BJ (cell line): ENCODE results near the gene ANO1. TPM values are rescaled to one million over a fixed set of nuclear protein-coding genes. Genes with fewer than 3 reads are reported as not detected.
A peak's percentile ranks its signal among the peaks of the same experiment; 100 is the strongest.

Experiments used
- CTCF ChIA-PET: fragments of 350-600 bp; formaldehyde crosslinking; extraction: SDS; loops from one replicate; lab custom pipeline; 2021; ENCODE audit warnings: antibody characterized with exemption, inconsistent platforms; lab: Yijun Ruan, JAX
- POLR2A ChIA-PET: fragments of 300-600 bp; sonication (Branson Sonifier 250); formaldehyde crosslinking; extraction: SDS; loops from one replicate; lab custom pipeline; 2021; ENCODE audit warnings: antibody characterized with exemption; lab: Charles Lee
- DNase-seq: peaks from one replicate; pipeline ENCODE4 v3.0.0-alpha.2; 2011; ENCODE audit warnings: low read depth
- H3K27me3 ChIP-seq: 2 replicates; pipeline ENCODE4 v1.6.0; 2011; ENCODE audit warnings: low read length; ENCODE audit not compliant: control insufficient read depth, insufficient read depth
- H3K36me3 ChIP-seq: 2 replicates; pipeline ENCODE4 v1.5.1; 2011; ENCODE audit warnings: low read length; ENCODE audit not compliant: control insufficient read depth, insufficient read depth
- H3K4me3 ChIP-seq: 2 replicates; pipeline ENCODE4 v1.5.1; 2011; ENCODE audit warnings: low read depth, mild to moderate bottlenecking, control low read depth, low read length
- polyA plus RNA-seq: library from polyadenylated mRNA; depleted of rRNA; stranded (reverse); fragments of >200 nt; gene quantifications from 2 replicates; pipeline ENCODE4 v1.2.3, GENCODE V29; 2011
- TF ChIP-seq, protein P1 (sequence below): IDR thresholded peaks from 2 replicates; pipeline ENCODE4 v1.5.1; 2011; ENCODE audit warnings: low read depth, mild to moderate bottlenecking, control low read depth, inconsistent platforms, low read length, moderate library complexity; ENCODE audit not compliant: insufficient read depth

ANO1 gene
- polyA plus RNA-seq, 1 experiment, result 0.10 TPM

DNA sequence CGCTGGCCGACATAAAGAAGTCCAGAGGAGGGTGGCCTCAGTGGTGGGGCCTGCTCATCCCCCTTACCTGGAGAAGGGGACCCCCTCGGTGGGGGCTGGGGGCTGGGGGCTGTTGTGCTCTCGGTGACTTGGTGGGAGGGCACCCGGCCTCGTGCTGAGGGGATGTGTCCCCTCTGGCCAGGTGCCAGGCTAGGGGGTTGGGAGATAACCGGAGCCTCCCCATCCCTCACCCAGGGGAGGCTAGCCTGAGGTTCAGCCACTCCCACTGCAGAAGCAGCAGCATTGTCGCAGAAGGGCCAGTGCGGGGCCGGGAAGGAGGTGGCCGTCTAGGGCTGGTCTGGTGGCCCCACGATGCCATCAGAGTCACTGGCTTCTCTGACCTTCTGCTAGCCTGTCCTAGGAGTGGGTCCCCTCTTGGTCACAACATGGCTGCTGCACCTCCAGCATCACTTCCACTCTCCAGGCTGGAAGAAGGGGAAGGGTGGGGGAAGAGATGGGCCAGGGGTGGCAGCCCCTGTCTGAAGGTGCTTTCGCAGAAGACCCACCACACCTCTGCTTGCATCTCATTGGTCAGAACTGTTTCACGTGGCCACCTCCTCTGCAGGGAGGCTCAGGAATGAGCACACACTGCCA, 80.8 kb downstream of the ANO1 start:
- CTCF ChIA-PET, result interaction anchor here (1.5 kb wide), 1 partner anchor 16 kb away, joined by 5 read pairs; no protein-coding TSS in a partner anchor
- peaks cover 3% of the 10 kb centered on the region for H3K27me3 ChIP-seq
- TF ChIP-seq, protein P1, sequence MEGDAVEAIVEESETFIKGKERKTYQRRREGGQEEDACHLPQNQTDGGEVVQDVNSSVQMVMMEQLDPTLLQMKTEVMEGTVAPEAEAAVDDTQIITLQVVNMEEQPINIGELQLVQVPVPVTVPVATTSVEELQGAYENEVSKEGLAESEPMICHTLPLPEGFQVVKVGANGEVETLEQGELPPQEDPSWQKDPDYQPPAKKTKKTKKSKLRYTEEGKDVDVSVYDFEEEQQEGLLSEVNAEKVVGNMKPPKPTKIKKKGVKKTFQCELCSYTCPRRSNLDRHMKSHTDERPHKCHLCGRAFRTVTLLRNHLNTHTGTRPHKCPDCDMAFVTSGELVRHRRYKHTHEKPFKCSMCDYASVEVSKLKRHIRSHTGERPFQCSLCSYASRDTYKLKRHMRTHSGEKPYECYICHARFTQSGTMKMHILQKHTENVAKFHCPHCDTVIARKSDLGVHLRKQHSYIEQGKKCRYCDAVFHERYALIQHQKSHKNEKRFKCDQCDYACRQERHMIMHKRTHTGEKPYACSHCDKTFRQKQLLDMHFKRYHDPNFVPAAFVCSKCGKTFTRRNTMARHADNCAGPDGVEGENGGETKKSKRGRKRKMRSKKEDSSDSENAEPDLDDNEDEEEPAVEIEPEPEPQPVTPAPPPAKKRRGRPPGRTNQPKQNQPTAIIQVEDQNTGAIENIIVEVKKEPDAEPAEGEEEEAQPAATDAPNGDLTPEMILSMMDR, result no peak
- POLR2A ChIA-PET, result no interaction called here
- H3K36me3 ChIP-seq, result no peaks in the 10 kb centered on the region
- no peak overlapping the region for H3K4me3 ChIP-seq
- DNase-seq, result no peak

DNA sequence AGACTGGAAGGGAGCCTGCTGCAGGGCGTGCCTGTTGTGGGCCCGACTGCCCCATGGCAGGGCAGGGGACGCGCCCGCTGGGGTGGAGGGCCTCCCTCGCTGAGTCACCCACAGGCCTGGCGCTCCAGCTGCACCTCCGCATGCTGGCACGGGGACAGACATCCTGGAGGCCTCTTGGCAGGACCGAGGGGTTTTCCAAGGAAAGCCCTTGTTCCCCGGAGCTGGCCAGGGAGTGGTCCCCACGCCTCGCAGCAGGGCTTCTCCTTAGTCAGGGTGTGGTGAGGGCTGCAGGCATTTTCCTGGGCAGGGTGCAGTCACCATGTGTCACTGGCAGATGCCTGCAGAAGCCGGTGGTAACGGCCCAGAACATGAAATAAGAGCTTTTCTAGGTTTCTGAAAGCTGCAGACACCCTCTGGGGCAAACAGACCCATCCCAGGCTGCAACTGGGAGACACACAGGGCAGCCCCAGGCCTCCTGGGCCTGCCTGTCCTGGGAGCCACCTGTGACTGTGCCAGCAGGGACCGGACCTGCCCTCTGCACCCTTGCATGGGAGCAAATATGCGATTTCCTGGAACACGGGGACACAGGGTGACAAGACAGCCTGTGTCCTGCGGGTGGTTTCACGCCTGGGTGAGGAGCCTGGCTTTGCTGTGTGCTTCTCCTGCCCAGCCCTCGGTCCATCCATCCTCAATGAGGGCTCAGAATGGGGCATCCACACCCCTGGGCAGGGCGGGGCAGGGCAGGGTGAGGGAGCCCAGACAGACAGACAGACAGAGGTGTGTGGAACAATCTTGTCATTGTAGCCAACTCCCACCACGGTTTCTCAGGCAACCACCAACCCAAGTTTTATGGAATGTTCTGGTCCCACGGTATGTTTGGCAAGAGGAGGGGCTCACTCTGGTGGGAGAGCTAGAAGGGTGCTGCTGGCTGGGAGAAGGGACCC, 81.8 kb downstream of the ANO1 start:
- Histone ChIP-seq H3K36me3 (no peaks in the 10 kb centered on the region), H3K27me3 (peaks cover 1% of the 10 kb centered on the region), H3K4me3 (no peak overlapping the region)
- POLR2A ChIA-PET, result no interaction called here
- peak; percentile 4 for DNase-seq
- CTCF ChIA-PET, result interaction anchor here (0.7 to 1.5 kb wide), 2 partner anchors 10 to 15 kb away, joined by 3 to 5 read pairs; no protein-coding TSS in a partner anchor
- TF ChIP-seq, protein P1, result no peak

DNA sequence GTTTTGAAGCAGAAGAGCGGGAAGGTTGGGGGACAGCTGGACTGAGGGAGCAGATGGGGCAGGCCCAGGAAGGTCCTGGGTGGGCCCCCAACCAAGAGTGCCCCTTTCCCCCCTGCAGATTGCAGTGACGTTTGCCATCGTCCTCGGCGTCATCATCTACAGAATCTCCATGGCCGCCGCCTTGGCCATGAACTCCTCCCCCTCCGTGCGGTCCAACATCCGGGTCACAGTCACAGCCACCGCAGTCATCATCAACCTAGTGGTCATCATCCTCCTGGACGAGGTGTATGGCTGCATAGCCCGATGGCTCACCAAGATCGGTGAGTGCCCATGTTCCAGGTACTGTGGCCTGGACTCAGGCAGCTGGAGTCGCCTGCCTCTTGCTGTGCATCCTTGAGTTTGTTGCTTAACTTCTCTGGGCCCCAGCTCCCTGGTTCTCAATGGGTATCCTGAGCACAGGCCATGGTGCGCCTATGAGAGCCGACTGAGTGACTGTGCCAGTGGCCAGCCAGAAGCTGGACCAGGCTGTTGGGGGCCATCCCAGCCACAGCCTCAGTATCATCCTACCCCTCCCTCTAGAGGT, 83.0 kb downstream of the ANO1 start:
- Histone ChIP-seq H3K27me3 (peaks cover 1% of the 10 kb centered on the region), H3K36me3 (no peaks in the 10 kb centered on the region), H3K4me3 (no peak overlapping the region)
- ChIA-PET CTCF (no interaction called here), POLR2A (no interaction called here)
- DNase-seq, result no peak
- TF ChIP-seq, protein P1, result no peak

DNA sequence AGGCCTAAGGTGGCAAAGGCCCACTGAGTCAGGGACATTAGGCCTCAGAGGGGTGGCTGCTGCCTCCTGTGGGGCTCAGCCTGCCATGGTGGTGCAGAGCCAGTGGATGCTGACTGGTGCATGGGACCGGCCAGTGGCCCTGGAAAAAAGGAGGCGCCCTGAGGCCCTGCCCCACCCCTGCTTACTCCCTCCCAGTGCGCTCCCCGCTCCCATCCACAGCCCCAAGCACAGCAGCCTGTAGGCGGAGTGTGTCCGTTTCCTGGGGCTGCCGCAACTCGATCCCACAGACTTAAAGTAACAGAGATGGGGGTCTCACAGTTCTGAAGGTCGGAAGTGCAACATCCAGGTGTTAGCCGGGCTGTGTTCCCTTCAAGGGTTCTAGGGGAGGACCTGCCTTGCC, 86.6 kb downstream of the ANO1 start:
- Histone ChIP-seq H3K4me3 (no peak overlapping the region), H3K36me3 (no peaks in the 10 kb centered on the region), H3K27me3 (peaks cover 1% of the 10 kb centered on the region)
- ChIA-PET CTCF (no interaction called here), POLR2A (no interaction called here)
- no peak for DNase-seq
- TF ChIP-seq, protein P1, result no peak

DNA sequence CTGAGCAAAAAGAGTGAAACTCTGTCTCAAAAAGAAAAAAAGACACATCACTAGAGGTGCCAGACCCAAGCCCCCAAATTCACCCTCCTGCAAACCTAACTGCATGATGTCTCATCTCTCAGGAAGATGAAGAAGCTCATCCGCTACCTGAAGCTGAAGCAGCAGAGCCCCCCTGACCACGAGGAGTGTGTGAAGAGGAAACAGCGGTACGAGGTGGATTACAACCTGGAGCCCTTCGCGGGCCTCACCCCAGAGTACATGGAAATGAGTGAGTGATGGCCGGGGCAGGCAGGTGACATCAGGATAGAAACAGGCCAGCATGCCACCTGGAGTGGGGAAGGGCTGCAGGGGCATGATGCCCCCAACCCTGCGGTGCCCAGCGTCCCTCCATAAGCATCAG, 89.0 kb downstream of the ANO1 start:
- DNase-seq, result no peak
- ChIA-PET POLR2A (interaction anchor here (0.6 kb wide), 1 partner anchor 374 kb away, joined by 9 read pairs; no protein-coding TSS in a partner anchor), CTCF (interaction anchor here (1.1 kb wide), 1 partner anchor 29 kb away, joined by 3 read pairs; no protein-coding TSS in a partner anchor)
- H3K36me3 ChIP-seq, result no peaks in the 10 kb centered on the region
- TF ChIP-seq, protein P1, result no peak
- peaks cover 2% of the 10 kb centered on the region for H3K27me3 ChIP-seq
- no peak overlapping the region for H3K4me3 ChIP-seq
